GM19467 (cell line): ENCODE measurements around the gene NUAK2.
"Not testable (repeated sequence)": the region's sequence is repeated elsewhere in the genome, so short reads cannot be mapped to it uniquely, and the experiment has no call there.

Experiments used
- ATAC-seq: cut with Tn5 transposase; IDR thresholded peaks from one replicate; pipeline ENCODE4 v1.9.1; 2021; ENCODE audit warnings: mild to moderate bottlenecking, moderate library complexity; ENCODE audit not compliant: unreplicated experiment

Gene NUAK2

DNA sequence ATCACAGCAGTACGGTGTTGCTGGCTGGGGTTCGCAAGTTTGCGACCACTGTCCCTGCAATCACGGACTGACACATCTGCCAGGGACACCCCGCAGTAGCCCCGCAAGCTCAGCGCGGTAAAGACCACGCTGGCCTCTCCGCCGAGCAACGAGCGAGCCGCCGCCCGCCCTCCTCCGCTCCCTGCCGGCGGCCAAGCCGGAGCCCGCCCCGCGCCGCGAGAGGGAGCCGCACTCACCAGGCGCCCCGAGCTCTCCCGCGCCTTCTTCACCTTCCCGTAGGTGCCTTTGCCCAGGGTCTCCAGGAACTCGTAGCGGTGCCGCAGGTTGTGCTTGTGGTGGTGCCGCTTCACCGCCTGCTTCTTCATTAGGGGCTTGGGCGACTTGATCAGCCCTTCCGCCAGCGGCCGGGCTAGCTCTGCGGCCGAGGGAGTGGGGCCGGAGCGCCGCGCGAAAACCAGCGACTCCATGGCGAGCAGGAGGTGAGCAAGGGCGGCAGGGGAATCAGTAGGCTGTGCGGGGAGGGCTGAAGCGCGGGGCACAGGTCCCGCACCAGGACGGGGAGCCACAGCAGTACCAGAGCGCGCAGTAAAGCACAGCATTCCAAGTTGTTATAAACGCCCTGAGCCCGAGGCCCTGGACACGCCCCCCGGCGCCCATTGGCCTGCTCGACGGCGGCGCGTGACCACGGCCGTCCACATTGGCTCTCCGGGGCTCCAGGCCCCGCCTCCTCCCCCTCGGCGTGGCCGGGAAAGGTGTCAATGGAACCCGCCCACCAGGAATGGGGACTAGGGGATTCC is at the start of gene NUAK2:
Gene NUAK2, minus strand, starts transcription at position 584 of the 797 bp plus-strand sequence. Its CDS starts 117 bp downstream, at position 467.
- ATAC-seq = no peak

DNA sequence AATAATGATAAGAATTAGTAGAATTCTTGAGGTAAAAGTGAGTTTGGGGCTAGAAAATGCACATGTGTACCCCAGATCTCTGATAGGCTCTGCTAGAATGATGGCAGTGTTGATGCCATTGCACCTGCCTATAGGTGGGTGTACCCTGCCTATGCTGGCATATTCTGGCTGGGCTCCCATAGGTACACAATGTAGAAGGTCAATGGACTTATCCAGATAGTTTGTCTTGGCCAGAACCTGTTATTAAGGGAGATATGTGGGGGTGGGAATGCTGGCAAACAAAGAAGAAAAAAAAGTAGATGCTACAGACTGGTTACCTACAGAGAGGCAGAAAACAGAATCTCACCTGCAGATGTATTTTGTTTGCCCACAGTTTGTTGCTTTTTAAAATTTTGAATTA is 49.2 kb upstream of the NUAK2 start:
- ATAC-seq = no peak

DNA sequence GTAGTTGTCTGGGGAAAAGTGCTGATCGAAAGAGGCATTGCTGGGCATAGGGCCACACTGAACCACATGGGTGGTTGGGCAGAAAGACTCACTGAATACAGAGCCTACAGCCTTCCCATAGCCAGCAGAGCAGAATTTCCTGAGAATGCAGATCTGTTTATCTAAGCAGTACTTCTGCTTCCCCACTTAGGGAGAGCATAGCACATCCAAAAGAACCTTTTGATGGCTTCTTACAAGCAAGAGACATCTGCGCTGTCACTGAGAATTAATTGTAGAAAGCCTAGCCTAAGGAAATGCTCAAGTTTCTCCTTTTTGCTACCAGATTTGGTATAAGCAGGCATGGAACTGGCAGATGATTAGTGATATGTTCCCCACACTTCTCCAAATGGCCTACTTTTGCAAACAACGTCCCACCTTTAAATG is 48.2 kb upstream of the NUAK2 start:
- no peak for ATAC-seq

GRCh38 chr1:205368478-205368877 is 46.9 kb upstream of the NUAK2 start:
- no peak for ATAC-seq

DNA sequence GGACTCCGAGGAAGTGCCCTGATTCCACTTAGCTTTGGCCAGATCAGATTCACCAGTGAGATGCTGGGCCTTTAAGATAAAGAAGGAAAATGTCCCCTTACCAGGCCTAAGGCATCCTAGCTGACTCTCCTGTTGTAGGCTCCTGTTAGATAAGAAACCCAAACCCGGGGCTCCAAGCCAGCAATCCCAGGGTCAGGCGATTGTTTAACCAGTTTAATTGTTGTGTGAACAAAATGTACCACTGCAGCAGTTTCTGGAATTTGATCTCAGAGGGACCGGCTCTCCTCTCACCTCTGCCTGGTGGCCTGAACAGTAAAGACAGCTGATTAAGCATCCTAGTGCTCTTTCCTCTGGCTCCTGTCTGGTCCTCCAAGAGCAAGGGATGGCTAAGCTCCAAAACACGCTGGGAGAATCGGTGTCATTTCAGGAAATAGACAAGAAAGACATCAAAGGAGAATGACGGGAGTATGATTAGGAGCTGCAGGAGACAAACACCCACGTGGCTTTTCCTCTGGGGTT is 44.5 kb upstream of the NUAK2 start:
- ATAC-seq = no peak

GRCh38 chr1:205365086-205365485 is 43.5 kb upstream of the NUAK2 start:
- ATAC-seq = not testable (repeated sequence)

DNA sequence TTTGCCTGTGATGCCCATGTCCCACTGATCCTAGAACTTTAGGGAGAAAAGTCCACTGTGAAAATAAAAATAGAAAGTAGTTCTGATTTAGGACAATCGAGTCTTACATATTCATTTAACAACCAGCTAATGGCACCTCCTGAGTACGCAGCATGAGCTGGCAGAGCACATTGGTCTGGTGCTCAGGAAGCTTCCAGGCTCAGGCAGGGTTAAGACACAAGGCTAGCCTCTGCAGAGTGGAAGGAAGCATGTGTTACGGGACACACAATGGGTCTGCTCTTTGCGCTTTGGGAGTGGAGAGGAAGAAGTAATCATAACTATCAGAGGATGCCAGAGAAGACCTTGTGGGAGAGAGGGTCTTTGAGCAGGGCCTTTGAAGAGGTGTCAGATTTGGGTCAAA is 39.3 kb upstream of the NUAK2 start:
- ATAC-seq = no peak

DNA sequence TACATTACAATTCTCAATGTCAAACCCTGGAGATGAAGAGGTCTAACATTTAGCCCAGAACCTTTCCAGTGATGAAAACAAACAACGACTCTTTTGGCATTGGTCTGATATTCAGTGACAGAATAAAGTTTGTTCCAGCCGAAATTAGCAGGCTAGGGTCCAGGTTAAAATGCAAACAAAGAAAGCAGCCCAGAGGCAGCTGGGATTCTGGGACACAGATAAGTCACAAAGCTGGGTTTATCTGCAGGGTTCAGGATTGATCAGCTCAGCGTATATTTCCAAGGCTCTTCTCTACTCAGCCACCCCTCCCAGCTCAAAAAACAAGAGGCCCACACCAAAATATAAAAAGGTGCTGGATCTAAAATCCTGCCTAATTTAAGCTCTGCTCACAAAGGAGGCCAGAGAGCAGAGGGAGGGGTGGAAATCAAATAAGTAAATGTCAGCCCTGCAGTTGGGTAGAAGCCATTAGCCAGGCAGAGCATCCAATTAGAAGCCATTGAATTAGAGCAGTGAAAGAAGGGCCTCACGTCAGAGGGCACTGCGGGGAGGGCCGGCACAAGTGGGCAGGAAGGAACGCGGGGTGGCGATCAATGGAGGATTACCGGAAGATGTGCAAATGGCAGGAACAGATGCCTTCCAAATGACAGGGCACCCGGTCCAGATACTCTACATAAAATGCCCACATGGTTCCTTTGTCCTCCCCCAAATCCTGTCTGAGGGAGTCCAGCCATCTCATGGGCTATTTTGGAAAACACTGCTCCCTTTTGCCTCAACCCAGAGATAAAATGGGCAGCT is 38.4 kb upstream of the NUAK2 start:
- no peak for ATAC-seq

DNA sequence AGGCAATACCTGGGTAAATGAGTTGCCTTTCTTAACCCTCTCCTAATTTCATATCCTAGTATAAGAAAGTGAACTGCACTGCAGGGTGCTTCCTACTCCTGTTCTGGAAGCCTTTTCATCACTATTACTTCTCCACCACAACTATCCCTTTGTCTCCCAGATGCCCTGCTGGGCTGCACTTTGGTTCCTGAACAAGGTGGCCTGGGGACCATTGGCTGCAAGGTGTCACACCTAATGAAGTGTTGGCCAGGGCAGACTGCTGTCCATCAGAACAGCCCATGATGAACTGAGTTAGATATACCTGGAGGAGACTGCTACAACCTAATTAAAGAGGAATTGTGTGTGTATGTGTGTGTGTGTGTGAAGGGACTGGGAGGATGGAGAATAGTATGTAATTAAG is 37.0 kb upstream of the NUAK2 start:
- no peak for ATAC-seq

- no peak for ATAC-seq
Measured at GRCh38 chr1:205357567-205357966, 36.0 kb upstream of the NUAK2 start.

DNA sequence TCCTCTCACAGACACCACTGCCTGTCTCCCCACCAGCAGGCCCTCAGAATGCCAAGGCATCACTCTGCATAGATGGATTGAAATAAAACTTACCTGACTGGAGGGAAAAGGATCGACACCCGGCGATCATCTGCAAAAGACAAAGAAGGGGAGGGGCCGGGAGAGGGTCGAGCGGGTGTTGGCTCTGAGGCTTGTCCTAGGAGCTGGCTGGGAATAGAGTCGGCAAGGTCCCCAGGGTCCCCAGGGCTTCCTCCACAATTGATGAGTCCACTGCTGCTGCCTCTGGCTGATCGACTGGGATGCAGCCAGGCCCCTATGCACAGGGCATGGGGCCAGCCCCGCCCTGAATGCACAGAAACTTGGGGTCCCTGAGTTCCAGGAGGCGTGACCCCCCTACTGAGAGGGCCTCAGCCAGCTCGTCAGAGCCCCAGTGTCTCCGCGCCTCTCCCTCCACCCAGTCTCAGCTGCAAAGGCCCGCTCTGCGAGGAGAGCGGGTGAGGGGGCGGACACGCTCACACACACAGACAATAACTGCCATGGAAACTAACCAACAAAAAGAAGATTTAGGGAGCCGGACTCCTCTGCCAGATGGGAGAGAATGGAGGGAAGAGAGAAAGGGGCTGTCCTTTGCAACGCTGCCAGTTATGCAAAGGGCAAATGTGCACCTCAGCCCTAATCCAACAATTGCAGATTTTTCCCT is 35.0 kb upstream of the NUAK2 start, which contains the start of gene KLHDC8A:
Gene KLHDC8A, minus strand, starts transcription at position 483 of the 700 bp plus-strand sequence. CDS start 13,318 bp downstream, outside the sequence.
- no peak for ATAC-seq

DNA sequence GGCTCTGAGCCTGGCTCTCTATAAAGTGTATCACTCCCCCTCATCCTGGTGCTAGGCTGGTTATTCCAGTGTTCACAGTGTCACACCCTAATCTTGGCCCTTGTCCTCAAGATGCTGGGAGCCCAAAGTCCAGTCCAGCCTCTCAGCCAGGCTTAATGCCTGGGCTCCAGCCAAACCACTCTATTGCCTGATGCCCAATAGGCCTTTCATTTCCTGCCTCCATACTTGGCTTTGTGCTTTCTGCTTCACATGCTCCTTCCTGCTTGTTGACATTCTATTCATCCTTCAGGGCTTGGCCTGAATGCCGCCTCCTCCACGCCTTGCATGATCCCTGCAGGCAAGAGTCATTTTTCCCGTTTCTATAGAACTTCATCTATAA is 33.5 kb upstream of the NUAK2 start:
- no peak for ATAC-seq

DNA sequence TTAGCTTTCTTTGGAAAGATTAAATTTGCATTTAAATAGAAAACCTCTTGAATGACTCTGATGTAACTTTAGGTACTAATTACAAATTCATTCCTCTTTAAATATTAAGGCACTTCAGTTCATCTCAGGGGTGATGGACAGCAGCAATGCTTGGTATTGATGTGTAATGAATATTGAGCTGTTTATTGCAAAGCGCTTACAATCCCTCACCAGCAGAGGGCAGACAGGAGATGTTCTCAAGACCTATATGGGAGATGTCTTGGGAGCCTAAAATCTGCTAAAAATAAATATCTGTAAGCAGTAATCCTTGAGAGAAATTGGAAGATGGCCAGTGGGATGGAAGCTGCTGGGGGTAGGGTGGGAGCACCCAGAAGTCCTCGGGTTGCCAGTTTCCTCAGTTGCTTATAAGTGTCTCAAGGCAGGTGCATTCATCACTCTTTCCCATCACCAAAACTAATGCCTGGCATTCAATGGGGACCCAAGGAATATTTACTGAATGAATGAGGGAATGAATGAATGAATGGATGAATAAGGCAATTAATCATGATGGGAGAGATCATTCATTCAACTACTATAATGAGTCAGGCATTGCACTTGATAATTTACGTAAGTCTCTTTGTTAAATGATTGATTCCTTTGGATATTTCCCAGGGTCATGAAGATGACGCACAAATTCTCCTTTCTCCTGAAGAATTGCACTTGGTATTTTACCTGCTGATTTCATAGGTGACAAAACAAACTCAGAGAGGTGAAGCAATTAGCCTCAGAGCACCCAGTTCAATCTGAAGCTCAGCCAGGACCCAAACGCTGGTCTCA is 32.9 kb upstream of the NUAK2 start:
- ATAC-seq = no peak

GRCh38 chr1:205353612-205354011 is 32.1 kb upstream of the NUAK2 start:
- ATAC-seq = no peak

- ATAC-seq = no peak
Measured at GRCh38 chr1:205353191-205353590, 31.6 kb upstream of the NUAK2 start.

GRCh38 chr1:205351984-205352713 is 30.6 kb upstream of the NUAK2 start:
- ATAC-seq = no peak

- no peak for ATAC-seq
Measured at GRCh38 chr1:205350691-205351141, 29.2 kb upstream of the NUAK2 start.

- ATAC-seq = no peak
Measured at GRCh38 chr1:205350124-205350523, 28.6 kb upstream of the NUAK2 start.
